ENCODE measurements around the gene CHMP1B.

CHMP1B gene

DNA sequence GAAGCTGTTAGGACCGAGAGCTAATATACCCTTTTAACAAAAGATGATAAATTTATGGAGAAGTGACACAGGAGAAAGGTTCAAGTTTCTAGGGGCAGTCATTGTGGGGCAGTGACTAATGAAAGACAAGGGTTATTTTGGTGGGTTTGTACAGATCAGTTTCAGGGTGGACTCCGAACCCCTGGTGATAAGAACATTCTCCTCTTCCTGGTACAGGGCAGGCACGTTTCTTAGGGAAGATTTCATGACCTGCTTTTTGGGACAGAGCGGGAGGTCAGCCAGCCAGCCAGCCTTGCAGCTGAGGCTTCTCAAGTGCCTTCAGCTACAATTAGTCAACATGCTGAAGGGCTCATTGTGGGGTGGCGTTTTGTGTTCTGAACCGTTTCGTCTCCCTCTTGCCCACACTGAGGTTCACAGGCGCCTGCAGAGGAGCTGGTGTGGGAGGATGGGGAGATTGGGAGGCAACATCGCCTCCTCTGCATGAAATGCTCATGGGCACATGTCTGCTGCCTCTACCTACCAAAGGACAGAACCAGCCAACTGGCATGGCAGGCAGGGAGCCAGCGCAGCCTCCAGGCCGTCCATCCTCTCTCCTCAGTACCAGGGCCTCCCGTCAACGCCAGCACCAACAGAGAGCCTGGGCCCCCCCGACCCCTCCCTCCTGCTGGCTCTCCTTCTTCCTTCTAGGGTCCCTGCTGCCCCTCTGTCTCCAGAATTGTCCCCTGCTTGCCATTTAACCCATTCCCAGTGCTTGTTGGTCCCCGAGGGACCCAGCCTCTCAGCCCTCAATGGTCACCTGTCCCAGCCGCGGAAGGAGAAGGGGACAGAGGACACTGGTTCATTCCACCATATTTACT lies 9.6 kb downstream of the CHMP1B start:
- Histone ChIP-seq H3K4me2 (ENCODE audit: low read depth, low read length, poor library complexity, severe bottlenecking) (no peak overlapping the region), H3F3A (ENCODE audit: low read depth) (no peaks in the 10 kb centered on the region), H2AFZ (ENCODE audit: low read length) (no peak overlapping the region), H4K20me1 (ENCODE audit: insufficient read depth, low read length, poor library complexity, severe bottlenecking) (no peaks in the 10 kb centered on the region), H3K4me3 (ENCODE audit: low read length, poor library complexity, severe bottlenecking) (no peak overlapping the region), H3K27me3 (ENCODE audit: insufficient read depth, low read length, poor library complexity, severe bottlenecking) (no peaks in the 10 kb centered on the region), H3K36me3 (ENCODE audit: insufficient read depth, low read length) (no peaks in the 10 kb centered on the region), H3K9me3 (ENCODE audit: insufficient read depth, low read depth, low read length) (no peaks in the 10 kb centered on the region), H3K4me1 (ENCODE audit: insufficient read depth, low read length, poor library complexity, severe bottlenecking) (no peaks in the 10 kb centered on the region), H3K9ac (ENCODE audit: low read depth, low read length, poor library complexity, severe bottlenecking) (no peak overlapping the region), H3K79me2 (ENCODE audit: insufficient read depth, low read length) (no peaks in the 10 kb centered on the region), H3K9me2 (replicated peaks; ENCODE audit: low read depth, low read length) (no peaks in the 10 kb centered on the region)
- TF ChIP-seq, protein P1, sequence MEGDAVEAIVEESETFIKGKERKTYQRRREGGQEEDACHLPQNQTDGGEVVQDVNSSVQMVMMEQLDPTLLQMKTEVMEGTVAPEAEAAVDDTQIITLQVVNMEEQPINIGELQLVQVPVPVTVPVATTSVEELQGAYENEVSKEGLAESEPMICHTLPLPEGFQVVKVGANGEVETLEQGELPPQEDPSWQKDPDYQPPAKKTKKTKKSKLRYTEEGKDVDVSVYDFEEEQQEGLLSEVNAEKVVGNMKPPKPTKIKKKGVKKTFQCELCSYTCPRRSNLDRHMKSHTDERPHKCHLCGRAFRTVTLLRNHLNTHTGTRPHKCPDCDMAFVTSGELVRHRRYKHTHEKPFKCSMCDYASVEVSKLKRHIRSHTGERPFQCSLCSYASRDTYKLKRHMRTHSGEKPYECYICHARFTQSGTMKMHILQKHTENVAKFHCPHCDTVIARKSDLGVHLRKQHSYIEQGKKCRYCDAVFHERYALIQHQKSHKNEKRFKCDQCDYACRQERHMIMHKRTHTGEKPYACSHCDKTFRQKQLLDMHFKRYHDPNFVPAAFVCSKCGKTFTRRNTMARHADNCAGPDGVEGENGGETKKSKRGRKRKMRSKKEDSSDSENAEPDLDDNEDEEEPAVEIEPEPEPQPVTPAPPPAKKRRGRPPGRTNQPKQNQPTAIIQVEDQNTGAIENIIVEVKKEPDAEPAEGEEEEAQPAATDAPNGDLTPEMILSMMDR (conservative IDR thresholded peaks at IDR 0.05; ENCODE audit: low read length), result no peak
- no peak for TF ChIP-seq EZH2phosphoT487 (IDR thresholded peaks at IDR 0.05; ENCODE audit: borderline replicate concordance)

DNA sequence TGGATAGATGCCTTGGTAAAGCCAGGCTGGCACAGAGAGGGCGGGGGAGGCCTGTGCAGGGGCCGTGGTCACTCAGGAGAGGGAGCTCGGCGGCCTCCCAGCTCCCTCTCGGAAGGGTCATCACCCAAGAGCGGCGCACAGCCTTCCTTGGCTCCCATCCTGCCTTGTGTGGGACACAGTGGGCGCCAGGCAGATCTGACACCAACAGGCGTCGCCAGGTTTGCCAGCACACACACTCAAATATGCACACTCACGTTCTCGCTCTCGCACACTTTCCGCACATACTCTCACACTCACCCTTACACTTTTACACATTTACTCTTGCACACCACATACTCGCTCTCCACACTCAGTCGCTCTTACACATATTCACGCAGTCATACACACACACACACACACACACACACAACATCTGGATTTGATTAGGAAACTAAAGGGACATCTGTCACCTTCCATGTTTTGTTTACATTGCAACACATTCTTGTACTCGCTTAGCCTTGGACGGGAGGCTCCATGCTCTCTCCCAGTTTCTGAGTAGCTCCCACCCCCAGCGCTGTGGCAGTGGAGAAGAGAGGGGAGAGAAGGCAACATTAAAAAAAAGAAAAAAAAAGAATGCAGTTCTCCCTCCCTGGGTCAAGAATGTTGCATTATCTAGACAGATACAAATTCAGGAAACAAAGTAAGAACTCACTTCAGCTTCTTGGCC lies 10.5 kb downstream of the CHMP1B start:
- H3K79me2 ChIP-seq (ENCODE audit: insufficient read depth, low read length), result no peaks in the 10 kb centered on the region
- no peak overlapping the region for H3K9ac ChIP-seq (ENCODE audit: low read depth, low read length, poor library complexity, severe bottlenecking)
- no peak overlapping the region for H3K4me2 ChIP-seq (ENCODE audit: low read depth, low read length, poor library complexity, severe bottlenecking)
- H4K20me1 ChIP-seq (ENCODE audit: insufficient read depth, low read length, poor library complexity, severe bottlenecking), result no peaks in the 10 kb centered on the region
- no peaks in the 10 kb centered on the region for H3F3A ChIP-seq (ENCODE audit: low read depth)
- H3K9me3 ChIP-seq (ENCODE audit: insufficient read depth, low read depth, low read length), result no peaks in the 10 kb centered on the region
- no peak for TF ChIP-seq EZH2phosphoT487 (IDR thresholded peaks at IDR 0.05; ENCODE audit: borderline replicate concordance)
- TF ChIP-seq, protein P1 (conservative IDR thresholded peaks at IDR 0.05; ENCODE audit: low read length), result no peak
- no peak overlapping the region for H3K4me3 ChIP-seq (ENCODE audit: low read length, poor library complexity, severe bottlenecking)
- H3K36me3 ChIP-seq (ENCODE audit: insufficient read depth, low read length), result no peaks in the 10 kb centered on the region
- H3K4me1 ChIP-seq (ENCODE audit: insufficient read depth, low read length, poor library complexity, severe bottlenecking), result no peaks in the 10 kb centered on the region
- H3K27me3 ChIP-seq (ENCODE audit: insufficient read depth, low read length, poor library complexity, severe bottlenecking), result no peaks in the 10 kb centered on the region
- H2AFZ ChIP-seq (ENCODE audit: low read length), result no peak overlapping the region
- H3K9me2 ChIP-seq (replicated peaks; ENCODE audit: low read depth, low read length), result no peaks in the 10 kb centered on the region

DNA sequence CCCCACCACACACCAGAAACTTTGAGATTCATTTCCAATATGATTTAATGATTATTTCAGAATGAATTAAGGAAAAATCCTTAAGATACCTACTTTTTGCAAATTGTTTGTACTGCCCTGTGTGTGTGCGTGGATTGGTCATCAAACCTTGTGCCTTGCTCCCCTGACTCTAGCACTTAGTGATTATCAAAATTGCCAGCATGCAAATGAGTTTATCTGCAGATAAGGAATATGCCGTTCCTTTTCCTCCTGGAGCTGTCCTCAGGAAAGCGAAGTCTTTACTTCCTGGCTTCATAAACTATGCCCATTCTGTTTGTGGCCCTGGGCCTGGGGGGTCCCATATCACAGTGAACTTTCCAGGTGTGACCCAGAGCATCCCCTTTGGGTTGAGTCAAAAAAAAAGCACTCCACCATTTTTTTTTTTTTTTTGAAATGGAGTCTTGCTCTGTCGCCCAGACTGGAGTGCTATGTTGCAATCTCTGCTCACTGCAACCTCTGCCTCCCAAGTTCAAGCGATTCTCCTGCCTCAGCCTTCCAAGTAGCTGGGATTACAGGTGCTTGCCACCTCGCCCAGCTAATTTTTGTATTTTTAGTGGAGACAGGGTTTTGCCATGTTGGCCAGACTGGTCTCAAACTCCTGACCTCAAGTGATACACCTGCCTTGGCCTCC lies 11.4 kb downstream of the CHMP1B start:
- H3K9me2 ChIP-seq (replicated peaks; ENCODE audit: low read depth, low read length), result no peaks in the 10 kb centered on the region
- H3K9me3 ChIP-seq (ENCODE audit: insufficient read depth, low read depth, low read length), result no peaks in the 10 kb centered on the region
- H3K27me3 ChIP-seq (ENCODE audit: insufficient read depth, low read length, poor library complexity, severe bottlenecking), result no peaks in the 10 kb centered on the region
- H3K9ac ChIP-seq (ENCODE audit: low read depth, low read length, poor library complexity, severe bottlenecking), result no peak overlapping the region
- no peaks in the 10 kb centered on the region for H3F3A ChIP-seq (ENCODE audit: low read depth)
- H3K4me1 ChIP-seq (ENCODE audit: insufficient read depth, low read length, poor library complexity, severe bottlenecking), result no peaks in the 10 kb centered on the region
- H4K20me1 ChIP-seq (ENCODE audit: insufficient read depth, low read length, poor library complexity, severe bottlenecking), result no peaks in the 10 kb centered on the region
- no peak for TF ChIP-seq EZH2phosphoT487 (IDR thresholded peaks at IDR 0.05; ENCODE audit: borderline replicate concordance)
- TF ChIP-seq, protein P1 (conservative IDR thresholded peaks at IDR 0.05; ENCODE audit: low read length), result no peak
- no peak overlapping the region for H3K4me3 ChIP-seq (ENCODE audit: low read length, poor library complexity, severe bottlenecking)
- H3K4me2 ChIP-seq (ENCODE audit: low read depth, low read length, poor library complexity, severe bottlenecking), result no peak overlapping the region
- H3K79me2 ChIP-seq (ENCODE audit: insufficient read depth, low read length), result no peaks in the 10 kb centered on the region
- no peaks in the 10 kb centered on the region for H3K36me3 ChIP-seq (ENCODE audit: insufficient read depth, low read length)
- no peak overlapping the region for H2AFZ ChIP-seq (ENCODE audit: low read length)
